OCI-LY1 (cell line): ENCODE data around the gene IKZF3.
"Not testable (repeated sequence)": the region's sequence is repeated elsewhere in the genome, so short reads cannot be mapped to it uniquely, and the experiment has no call there.

ENCODE experiments used
- H2AFZ ChIP-seq: fragments of 200-600 bp; sonication (generic), shearing (Covaris generic); 2 replicates; pipeline ENCODE4 v1.6.0; 2014; ENCODE audit warnings: antibody characterized with exemption, mild to moderate bottlenecking, low read length
- H3F3A ChIP-seq: fragments of 200-600 bp; sonication (generic), shearing (Covaris generic); 2 replicates; pipeline ENCODE4 v1.6.0; 2014; ENCODE audit warnings: mild to moderate bottlenecking, antibody characterized with exemption, low read length, moderate library complexity; ENCODE audit not compliant: insufficient read depth
- H3K27ac ChIP-seq: fragments of 200-600 bp; sonication (generic); 2 replicates; pipeline ENCODE4 v1.5.1; 2014; ENCODE audit warnings: low read length, mixed run types, mild to moderate bottlenecking, low read depth; ENCODE audit not compliant: poor library complexity, severe bottlenecking
- H3K27me3 ChIP-seq: fragments of 200-600 bp; sonication (generic); 2 replicates; pipeline ENCODE4 v1.6.0; 2014; ENCODE audit warnings: antibody characterized with exemption, mild to moderate bottlenecking, low read length, moderate library complexity; ENCODE audit not compliant: insufficient read depth
- H3K36me3 ChIP-seq: fragments of 200-600 bp; sonication (generic); 2 replicates; pipeline ENCODE4 v1.6.1; 2014; ENCODE audit warnings: mild to moderate bottlenecking, antibody characterized with exemption, low read length, moderate library complexity, mixed read lengths; ENCODE audit not compliant: insufficient read depth
- H3K4me1 ChIP-seq: fragments of 200-600 bp; sonication (generic); 2 replicates; pipeline ENCODE4 v1.5.1; 2014; ENCODE audit warnings: mild to moderate bottlenecking, low read length, moderate library complexity; ENCODE audit not compliant: insufficient read depth, severe bottlenecking
- H3K4me2 ChIP-seq: fragments of 200-600 bp; sonication (generic), shearing (Covaris generic); 2 replicates; pipeline ENCODE4 v1.6.1; 2014; ENCODE audit warnings: low read length
- H3K4me3 ChIP-seq: fragments of 200-600 bp; sonication (generic); 2 replicates; pipeline ENCODE4 v1.5.1; 2014; ENCODE audit warnings: low read length, low read depth, mild to moderate bottlenecking, mixed read lengths; ENCODE audit not compliant: poor library complexity, severe bottlenecking
- H3K79me2 ChIP-seq: fragments of 200-600 bp; shearing (Covaris generic); 2 replicates; pipeline ENCODE4 v1.6.1; 2016; ENCODE audit warnings: mixed run types, low read length, mixed read lengths; ENCODE audit not compliant: insufficient read depth
- H3K9ac ChIP-seq: fragments of 200-600 bp; sonication (generic), shearing (Covaris generic); 2 replicates; pipeline ENCODE4 v1.6.1; 2014; ENCODE audit warnings: mild to moderate bottlenecking, low read length, mixed read lengths
- H3K9me2 ChIP-seq: fragments of 200-600 bp; sonication (generic), shearing (Covaris generic); 2 replicates; pipeline ENCODE4 v1.6.1; 2014; ENCODE audit warnings: low read depth, mild to moderate bottlenecking, low read length, mixed read lengths
- H3K9me3 ChIP-seq: fragments of 200-600 bp; shearing (Covaris generic); 2 replicates; pipeline ENCODE4 v1.6.1; 2014; ENCODE audit warnings: low read length, mixed read lengths
- H4K20me1 ChIP-seq: fragments of 200-600 bp; sonication (generic), shearing (Covaris generic); 2 replicates; pipeline ENCODE4 v1.6.0; 2016; ENCODE audit warnings: mild to moderate bottlenecking, low read length; ENCODE audit not compliant: insufficient read depth
- CTCF ChIP-seq: fragments of 200-600 bp; sonication (generic), shearing (Covaris generic); IDR thresholded peaks from 2 replicates; pipeline ENCODE4 v1.5.1; 2017; ENCODE audit warnings: mild to moderate bottlenecking, antibody characterized with exemption, low read length, moderate library complexity, mixed read lengths
- EZH2 ChIP-seq: fragments of 200-600 bp; sonication (generic), shearing (Covaris generic); IDR thresholded peaks from 2 replicates; pipeline ENCODE4 v1.8.0; 2017; ENCODE audit warnings: borderline replicate concordance, mixed run types, mild to moderate bottlenecking, antibody characterized with exemption, low read length, moderate library complexity, mixed read lengths

The IKZF3 gene

GRCh38 chr17:39866013-39866730 lies 2.1 kb upstream of the IKZF3 start:
- Histone ChIP-seq H3K79me2 (peaks cover 36% of the 10 kb centered on the region), H3K9ac (peak overlapping the region; percentile 98), H3K4me1 (peaks cover 55% of the 10 kb centered on the region), H4K20me1 (no peaks in the 10 kb centered on the region), H3K27me3 (no peaks in the 10 kb centered on the region), H3K27ac (peak overlapping the region; percentile 99), H3F3A (peaks cover 11% of the 10 kb centered on the region), H2AFZ (no peak overlapping the region), H3K4me3 (peak overlapping the region; percentile 86), H3K36me3 (peaks cover 13% of the 10 kb centered on the region), H3K4me2 (peak overlapping the region; percentile 99), H3K9me3 (no peaks in the 10 kb centered on the region), H3K9me2 (no peaks in the 10 kb centered on the region)
- TF ChIP-seq CTCF (no peak), EZH2 (no peak)

GRCh38 chr17:39863244-39863917 lies 731 bp downstream of the IKZF3 start:
- Histone ChIP-seq H3K4me3 (peak overlapping the region; percentile 86), H3K9me2 (no peaks in the 10 kb centered on the region), H3K27me3 (no peaks in the 10 kb centered on the region), H3K4me1 (peaks cover 65% of the 10 kb centered on the region), H2AFZ (no peak overlapping the region), H4K20me1 (no peaks in the 10 kb centered on the region), H3K9me3 (no peaks in the 10 kb centered on the region), H3K36me3 (peaks cover 33% of the 10 kb centered on the region), H3K4me2 (peak overlapping the region; percentile 99), H3K9ac (peak overlapping the region; percentile 98), H3F3A (peaks cover 11% of the 10 kb centered on the region), H3K79me2 (peaks cover 64% of the 10 kb centered on the region), H3K27ac (peak overlapping the region; percentile 99)
- TF ChIP-seq CTCF (no peak), EZH2 (no peak)

GRCh38 chr17:39861235-39861634 lies 2.9 kb downstream of the IKZF3 start:
- Histone ChIP-seq H3K36me3 (peaks cover 49% of the 10 kb centered on the region), H3K79me2 (peaks cover 86% of the 10 kb centered on the region), H3K27ac (peak overlapping the region; percentile 99), H3K4me2 (peak overlapping the region; percentile 99), H3K4me1 (peaks cover 66% of the 10 kb centered on the region), H3F3A (peaks cover 13% of the 10 kb centered on the region), H2AFZ (no peak overlapping the region), H3K9me2 (no peaks in the 10 kb centered on the region), H3K4me3 (peak overlapping the region; percentile 86), H3K9ac (peak overlapping the region; percentile 98), H4K20me1 (no peaks in the 10 kb centered on the region), H3K9me3 (no peaks in the 10 kb centered on the region), H3K27me3 (no peaks in the 10 kb centered on the region)
- TF ChIP-seq EZH2 (no peak), CTCF (no peak)

GRCh38 chr17:39855911-39856649 lies 8.0 kb downstream of the IKZF3 start:
- peaks cover 68% of the 10 kb centered on the region for H3K4me1 ChIP-seq
- not testable (repeated sequence) for H3F3A ChIP-seq, H3K9me2 ChIP-seq, H3K4me3 ChIP-seq, H4K20me1 ChIP-seq, H3K27ac ChIP-seq, H2AFZ ChIP-seq, H3K9me3 ChIP-seq, H3K9ac ChIP-seq, H3K27me3 ChIP-seq, H3K4me2 ChIP-seq
- H3K36me3 ChIP-seq = peaks cover 81% of the 10 kb centered on the region
- peaks cover 99% of the 10 kb centered on the region for H3K79me2 ChIP-seq
